ENCODE measurements around the gene CD164L2. TPM values are rescaled to one million over a fixed set of nuclear protein-coding genes. Genes with fewer than 3 reads are reported as not detected.

Gene CD164L2
- total RNA-seq, 4 donors from 2014 or later: not detected

DNA sequence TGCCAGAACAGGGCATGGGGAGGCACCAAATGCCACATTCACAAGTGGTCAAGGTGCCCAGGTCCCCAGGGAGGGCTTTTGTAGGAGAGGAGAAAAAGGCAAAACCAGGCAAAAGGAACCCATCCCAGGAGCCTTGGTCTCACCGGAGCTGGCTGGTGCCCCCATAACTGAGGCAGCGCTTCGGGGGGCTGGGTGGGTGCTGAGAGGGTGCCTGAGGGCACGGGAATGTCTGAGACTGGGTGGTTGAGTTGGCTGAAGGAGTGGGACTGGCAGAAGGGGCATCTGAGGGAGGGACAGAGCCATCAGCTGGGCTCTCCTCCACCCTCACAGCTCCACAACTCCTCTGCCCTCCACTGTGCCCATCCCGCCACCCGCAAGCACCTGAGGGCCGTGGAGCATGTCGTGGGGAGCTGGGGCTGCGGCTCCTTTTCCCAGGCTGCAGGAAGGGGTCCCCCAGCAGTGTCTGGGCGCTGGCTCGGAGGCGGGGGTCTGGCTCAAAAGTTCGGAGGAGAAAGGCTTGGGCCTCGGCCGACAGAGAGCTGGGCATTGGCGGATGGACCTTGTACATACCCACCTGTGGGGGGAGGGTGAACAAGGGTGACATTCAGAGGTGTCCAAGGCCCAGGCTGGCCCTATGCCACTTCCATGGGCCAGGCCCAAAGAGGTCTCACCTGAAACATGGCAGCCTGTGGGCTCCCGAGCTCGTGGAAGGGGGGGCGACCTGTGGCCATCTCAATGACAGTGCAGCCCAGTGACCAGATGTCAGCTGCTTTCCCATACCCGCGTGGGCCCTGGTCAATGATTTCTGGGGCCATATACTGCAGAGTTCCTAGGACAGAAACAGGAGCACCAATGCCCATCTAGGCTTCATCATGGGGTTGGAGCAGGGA is 24.9 kb downstream of the CD164L2 start:
- Histone ChIP-seq H3K27me3 (no peaks in the 10 kb centered on the region), H3K4me3 (no peak overlapping the region), H3K27ac (no peak overlapping the region), H3K4me1 (no peaks in the 10 kb centered on the region), H3K9me3 (no peaks in the 10 kb centered on the region), H3K36me3 (peaks cover 0 to 65% of the 10 kb centered on the region in 2 donors)
- ATAC-seq: no peak
- in situ Hi-C loops (cut with MboI; ENCODE audit: low sequenced_read_pairs in 4 of 4): loop anchor here in 2 of 4 donors (5.0 kb wide), 1 partner anchor 34 kb away; the partner anchor contains the start of gene GPR3 (in 2 of the 2)
- intact Hi-C loops (cut with DNase I; ENCODE audit: low total_unique reads): no loop called here
- TF ChIP-seq POLR2A (IDR thresholded peaks at IDR 0.05): no peak
- TF ChIP-seq, protein P1, sequence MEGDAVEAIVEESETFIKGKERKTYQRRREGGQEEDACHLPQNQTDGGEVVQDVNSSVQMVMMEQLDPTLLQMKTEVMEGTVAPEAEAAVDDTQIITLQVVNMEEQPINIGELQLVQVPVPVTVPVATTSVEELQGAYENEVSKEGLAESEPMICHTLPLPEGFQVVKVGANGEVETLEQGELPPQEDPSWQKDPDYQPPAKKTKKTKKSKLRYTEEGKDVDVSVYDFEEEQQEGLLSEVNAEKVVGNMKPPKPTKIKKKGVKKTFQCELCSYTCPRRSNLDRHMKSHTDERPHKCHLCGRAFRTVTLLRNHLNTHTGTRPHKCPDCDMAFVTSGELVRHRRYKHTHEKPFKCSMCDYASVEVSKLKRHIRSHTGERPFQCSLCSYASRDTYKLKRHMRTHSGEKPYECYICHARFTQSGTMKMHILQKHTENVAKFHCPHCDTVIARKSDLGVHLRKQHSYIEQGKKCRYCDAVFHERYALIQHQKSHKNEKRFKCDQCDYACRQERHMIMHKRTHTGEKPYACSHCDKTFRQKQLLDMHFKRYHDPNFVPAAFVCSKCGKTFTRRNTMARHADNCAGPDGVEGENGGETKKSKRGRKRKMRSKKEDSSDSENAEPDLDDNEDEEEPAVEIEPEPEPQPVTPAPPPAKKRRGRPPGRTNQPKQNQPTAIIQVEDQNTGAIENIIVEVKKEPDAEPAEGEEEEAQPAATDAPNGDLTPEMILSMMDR (IDR thresholded peaks at IDR 0.05 in 4 of 5, conservative IDR thresholded peaks at IDR 0.05 in 1 of 5): no peak
- no peak for DNase-seq

DNA sequence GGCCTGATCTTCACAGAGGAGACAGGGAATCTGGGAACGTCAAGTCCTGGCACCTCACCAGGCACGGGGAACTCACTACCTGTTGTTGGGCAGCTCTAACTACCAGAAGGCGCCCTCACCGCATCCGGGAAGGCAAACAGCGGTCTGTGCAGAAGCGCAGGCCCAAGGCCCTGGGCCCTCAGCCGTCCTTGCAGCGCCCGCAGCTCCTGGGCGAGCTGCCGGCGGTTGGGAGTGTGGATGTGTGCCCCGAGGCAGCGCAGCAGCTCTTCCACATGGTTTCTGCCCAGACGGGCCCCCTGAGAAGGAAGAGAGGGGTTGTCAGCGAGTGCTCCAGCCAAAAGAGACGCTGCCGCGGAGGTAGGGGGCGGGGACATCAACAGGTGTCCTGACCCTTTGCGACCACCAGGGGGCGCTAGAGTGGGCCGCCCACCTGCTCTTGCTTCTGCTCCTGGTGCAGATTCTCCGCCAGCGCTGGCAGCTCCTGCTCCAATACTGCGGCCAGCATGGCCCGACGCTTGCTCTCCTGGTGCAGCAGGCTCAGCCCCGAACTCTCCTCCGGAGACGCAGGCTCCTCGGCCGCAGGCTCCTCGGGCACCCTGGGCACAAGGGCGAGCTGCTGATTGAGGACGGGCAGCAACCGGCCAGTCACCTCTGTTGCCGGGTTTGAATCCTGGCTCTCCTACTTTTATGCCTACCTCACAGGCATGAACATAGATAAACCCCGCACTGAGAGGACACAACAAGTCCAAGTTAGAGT is 25.7 kb downstream of the CD164L2 start:
- Histone ChIP-seq H3K9me3 (no peaks in the 10 kb centered on the region), H3K27ac (no peak overlapping the region), H3K4me1 (no peaks in the 10 kb centered on the region), H3K27me3 (no peaks in the 10 kb centered on the region), H3K36me3 (peaks cover 0 to 58% of the 10 kb centered on the region in 2 donors), H3K4me3 (no peak overlapping the region)
- TF ChIP-seq POLR2A (IDR thresholded peaks at IDR 0.05): no peak
- TF ChIP-seq, protein P1 (IDR thresholded peaks at IDR 0.05 in 4 of 5, conservative IDR thresholded peaks at IDR 0.05 in 1 of 5): peak; percentile 94 to 98 (median 98)
- in situ Hi-C loops (cut with MboI; ENCODE audit: low sequenced_read_pairs in 4 of 4): loop anchor here in 2 of 4 donors (5.0 kb wide), 1 partner anchor 35 kb away; the partner anchor contains the start of gene GPR3 (in 2 of the 2)
- intact Hi-C loops (cut with DNase I; ENCODE audit: low total_unique reads): loop anchor here (1.0 kb wide), 2 partner anchors 31 to 38 kb away; no protein-coding TSS in a partner anchor
- peak; percentile 73 to 94 for ATAC-seq
- DNase-seq: peak; percentile 54 to 73

DNA sequence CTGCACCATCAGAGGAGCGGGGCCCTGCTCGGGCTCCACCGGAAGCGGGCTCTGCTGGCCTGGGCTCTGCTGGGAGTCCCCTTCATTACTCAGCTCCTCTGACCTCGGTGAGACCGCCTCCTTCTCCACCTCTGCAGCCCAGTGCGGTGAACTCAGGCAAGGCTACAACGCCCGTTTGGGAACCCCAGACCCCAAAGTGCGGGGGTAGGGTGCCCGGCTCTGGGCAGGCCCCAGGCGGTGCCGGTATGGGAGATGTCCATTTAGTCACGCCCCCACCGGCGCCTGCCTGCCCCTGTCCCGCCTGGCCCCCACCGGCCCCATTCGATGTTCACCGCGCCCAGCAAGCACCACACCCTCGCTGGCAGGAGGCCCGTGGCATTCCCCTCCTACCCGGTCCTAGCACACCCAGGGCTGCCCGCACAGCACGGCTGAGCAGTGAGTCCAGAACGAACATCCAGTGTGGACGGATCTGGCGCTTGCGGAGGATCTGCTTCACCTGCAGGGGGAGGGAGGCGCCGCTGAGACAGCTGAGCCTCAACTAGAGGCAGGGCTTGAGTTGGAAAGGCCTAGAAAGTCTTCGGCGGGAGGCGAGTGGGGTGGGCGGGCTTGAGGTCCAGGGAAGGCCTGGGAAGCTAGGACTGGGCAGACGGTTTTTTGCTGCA is 26.4 kb downstream of the CD164L2 start:
- no peaks in the 10 kb centered on the region for H3K4me1 ChIP-seq
- no peak overlapping the region for H3K4me3 ChIP-seq
- no peak overlapping the region for H3K27ac ChIP-seq
- no peaks in the 10 kb centered on the region for H3K27me3 ChIP-seq
- no peaks in the 10 kb centered on the region for H3K9me3 ChIP-seq
- ATAC-seq (no peak), DNase-seq (no peak)
- TF ChIP-seq POLR2A (IDR thresholded peaks at IDR 0.05): no peak
- TF ChIP-seq, protein P1 (IDR thresholded peaks at IDR 0.05 in 4 of 5, conservative IDR thresholded peaks at IDR 0.05 in 1 of 5): no peak
- peaks cover 0 to 51% of the 10 kb centered on the region in 2 donors for H3K36me3 ChIP-seq
- in situ Hi-C loops (cut with MboI; ENCODE audit: low sequenced_read_pairs in 4 of 4) (loop anchor here in 2 of 4 donors (5.0 kb wide), 1 partner anchor 36 kb away; the partner anchor contains the start of gene GPR3 (in 2 of the 2)), intact Hi-C loops (cut with DNase I; ENCODE audit: low total_unique reads) (loop anchor here (1.0 kb wide), 2 partner anchors 32 to 39 kb away; no protein-coding TSS in a partner anchor)

DNA sequence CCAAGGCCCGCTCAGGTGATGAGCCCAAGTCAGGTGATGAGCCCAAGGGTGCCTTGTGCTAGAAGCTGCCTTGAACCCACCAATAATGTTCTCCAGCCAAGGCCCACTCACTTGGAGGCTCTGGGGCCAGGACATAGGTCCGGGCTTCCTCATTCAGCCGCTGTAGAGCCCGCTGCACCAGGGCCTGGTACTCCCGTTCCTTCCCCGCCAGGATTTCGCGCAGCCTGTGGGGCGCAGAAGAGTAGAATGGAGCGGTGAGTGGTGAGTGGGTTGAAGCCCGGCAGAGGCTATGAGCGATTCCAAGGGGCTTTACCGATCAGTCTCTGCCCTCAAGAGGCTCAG is 26.9 kb downstream of the CD164L2 start:
- H3K36me3 ChIP-seq: peaks cover 0 to 46% of the 10 kb centered on the region in 2 donors
- H3K4me3 ChIP-seq: no peak overlapping the region
- ATAC-seq (no peak), DNase-seq (no peak)
- intact Hi-C loops (cut with DNase I; ENCODE audit: low total_unique reads) (no loop called here), in situ Hi-C loops (cut with MboI; ENCODE audit: low sequenced_read_pairs in 4 of 4) (loop anchor here in 2 of 4 donors (5.0 kb wide), 1 partner anchor 36 kb away; the partner anchor contains the start of gene GPR3 (in 2 of the 2))
- no peaks in the 10 kb centered on the region for H3K9me3 ChIP-seq
- no peak overlapping the region for H3K27ac ChIP-seq
- H3K27me3 ChIP-seq: peaks cover 0 to 5% (median 5%) of the 10 kb centered on the region in 3 donors
- TF ChIP-seq, protein P1 (IDR thresholded peaks at IDR 0.05 in 4 of 5, conservative IDR thresholded peaks at IDR 0.05 in 1 of 5): no peak
- H3K4me1 ChIP-seq: peaks cover 3 to 4% of the 10 kb centered on the region in 2 donors

Measured in gastrocnemius medialis (tissue), 4 donors.